Islet precursor cell (in vitro differentiated cells): ENCODE results near the gene USP6.
A peak's percentile ranks its signal among the peaks of the same experiment; 100 is the strongest.
"Not testable (repeated sequence)": the region's sequence is repeated elsewhere in the genome, so short reads cannot be mapped to it uniquely, and the experiment has no call there.

ENCODE experiments used
- DNase-seq: peaks from one replicate; pipeline ENCODE4 v3.0.0-alpha.2; 2018

The USP6 gene

DNA sequence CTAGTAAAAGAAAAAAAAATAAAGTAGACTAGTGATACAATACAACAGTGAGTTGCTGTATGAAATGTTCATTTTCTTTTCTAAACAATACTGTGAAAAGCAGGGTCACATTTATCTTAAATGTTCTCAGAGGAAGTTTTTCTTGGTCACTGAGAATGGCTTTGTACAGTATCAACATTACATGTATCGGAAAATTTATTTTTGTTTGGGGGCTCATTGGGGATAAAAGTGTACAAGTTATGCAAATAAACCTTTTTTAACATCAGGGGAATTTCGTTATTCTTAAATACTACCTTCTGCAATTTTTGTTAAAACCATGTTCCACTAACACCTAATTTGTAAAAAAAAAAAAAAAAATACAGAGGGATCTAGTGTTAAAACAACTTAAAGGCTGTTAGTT, 84.5 kb downstream of the USP6 start:
- no peak for DNase-seq

DNA sequence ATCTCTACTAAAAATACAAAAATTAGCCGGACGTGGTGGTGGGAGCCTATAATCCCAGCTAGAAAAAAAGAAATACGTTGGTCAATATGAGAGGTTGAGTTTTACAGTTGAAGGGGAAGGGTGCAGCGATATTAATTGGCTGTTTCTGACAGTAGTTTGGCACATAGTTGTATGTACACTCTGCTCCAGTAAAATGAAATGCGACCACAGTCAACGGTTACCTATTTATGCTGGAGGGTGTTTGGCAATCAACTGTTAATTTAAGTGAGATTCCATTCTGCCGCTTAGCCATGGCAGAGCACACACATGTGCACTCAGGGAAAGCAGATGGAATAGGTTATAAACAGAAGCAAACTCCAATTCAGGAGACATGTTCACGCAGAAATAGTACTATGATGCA, 85.2 kb downstream of the USP6 start:
- no peak for DNase-seq

DNA sequence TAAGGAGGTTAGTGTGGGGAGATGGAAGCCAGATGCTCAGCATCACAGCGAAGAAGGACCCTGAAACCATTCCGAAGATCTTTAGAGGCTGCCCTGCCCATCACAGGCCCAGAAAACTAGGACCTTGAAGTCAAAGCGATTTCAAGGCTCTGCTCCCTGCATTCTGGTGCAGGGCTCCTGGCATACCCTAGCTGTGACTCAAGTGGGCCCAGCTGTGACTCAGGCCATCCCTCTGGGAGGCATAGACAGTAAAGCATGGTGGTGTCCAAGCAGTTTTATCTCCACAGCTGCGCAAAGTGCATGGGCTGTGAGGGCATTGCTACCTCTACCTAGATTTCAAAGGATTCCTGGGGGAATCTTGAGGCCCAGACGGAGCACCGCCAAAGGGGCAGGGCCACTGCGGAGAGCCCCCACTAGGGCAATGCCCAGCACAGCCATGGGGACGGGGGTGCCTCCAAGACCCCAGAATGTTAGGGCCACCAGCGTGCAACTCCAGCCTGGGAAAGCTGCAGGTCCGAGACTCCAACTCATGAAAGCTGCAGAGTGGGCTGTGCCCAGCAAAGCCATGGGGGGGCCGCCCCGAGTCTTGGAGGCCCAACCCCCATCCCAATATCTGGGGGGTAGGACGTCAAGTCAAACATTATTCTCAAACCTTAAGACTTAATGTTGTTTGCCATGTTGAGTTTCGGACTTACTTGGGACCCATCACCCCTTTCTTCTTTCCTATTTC, 87.5 kb downstream of the USP6 start:
- peak; percentile 68 for DNase-seq

DNA sequence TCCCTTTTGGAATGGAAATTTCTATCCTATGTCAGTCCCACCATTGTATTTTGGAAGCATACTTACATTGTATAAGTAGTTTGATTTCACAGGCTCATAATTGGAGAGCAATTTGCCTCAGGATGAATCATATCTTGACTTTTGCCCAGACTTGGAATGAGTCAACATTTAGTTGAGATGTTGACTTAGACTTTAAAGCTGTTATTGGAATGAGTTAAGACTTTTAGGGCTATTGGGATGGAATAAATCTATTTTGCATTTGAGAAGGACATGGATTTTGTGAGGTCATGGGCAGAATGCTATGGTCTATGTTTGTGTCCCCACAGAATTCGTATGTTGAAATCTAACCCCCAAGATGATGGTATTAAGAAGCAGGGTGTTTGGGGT, 88.1 kb downstream of the USP6 start:
- DNase-seq: no peak

DNA sequence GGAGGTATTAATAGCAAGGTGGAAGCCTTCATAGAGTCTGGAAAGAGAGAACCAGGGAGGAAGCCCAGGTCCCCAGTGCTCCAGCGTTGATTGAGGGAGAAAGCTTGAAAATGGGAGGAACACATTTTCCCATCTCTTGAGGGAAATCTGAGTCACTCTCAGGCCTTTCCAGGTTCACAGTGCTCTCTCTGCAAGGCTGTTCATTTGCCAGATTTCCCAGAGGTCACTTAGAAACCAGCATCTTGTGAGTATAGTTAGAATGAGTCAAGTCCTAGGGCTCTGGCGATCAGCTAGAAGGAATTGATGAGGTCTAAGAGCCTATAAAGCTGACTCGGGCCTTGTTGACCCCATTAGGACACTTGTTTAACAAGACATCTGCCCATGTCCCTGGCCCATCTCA, 93.6 kb downstream of the USP6 start:
- DNase-seq: no peak

DNA sequence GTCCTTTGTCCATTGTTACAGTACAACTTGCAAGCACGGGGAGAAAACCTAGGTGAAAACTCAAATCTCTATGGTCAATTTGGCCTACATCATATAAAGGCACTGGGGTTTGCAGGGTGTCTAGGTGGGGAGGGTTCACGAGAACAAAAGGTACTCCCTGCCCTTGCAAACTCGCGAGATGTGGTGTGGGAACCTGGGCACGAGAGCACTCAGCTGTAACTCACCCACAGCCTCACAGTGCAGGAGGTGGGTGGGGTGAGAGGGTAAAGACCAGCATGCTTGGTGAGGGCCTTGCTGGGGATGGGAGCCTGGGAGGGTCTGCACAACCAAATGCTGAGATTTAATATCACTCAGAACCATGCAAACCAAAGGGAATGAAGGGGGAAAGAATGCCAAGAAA, 94.3 kb downstream of the USP6 start:
- no peak for DNase-seq

DNA sequence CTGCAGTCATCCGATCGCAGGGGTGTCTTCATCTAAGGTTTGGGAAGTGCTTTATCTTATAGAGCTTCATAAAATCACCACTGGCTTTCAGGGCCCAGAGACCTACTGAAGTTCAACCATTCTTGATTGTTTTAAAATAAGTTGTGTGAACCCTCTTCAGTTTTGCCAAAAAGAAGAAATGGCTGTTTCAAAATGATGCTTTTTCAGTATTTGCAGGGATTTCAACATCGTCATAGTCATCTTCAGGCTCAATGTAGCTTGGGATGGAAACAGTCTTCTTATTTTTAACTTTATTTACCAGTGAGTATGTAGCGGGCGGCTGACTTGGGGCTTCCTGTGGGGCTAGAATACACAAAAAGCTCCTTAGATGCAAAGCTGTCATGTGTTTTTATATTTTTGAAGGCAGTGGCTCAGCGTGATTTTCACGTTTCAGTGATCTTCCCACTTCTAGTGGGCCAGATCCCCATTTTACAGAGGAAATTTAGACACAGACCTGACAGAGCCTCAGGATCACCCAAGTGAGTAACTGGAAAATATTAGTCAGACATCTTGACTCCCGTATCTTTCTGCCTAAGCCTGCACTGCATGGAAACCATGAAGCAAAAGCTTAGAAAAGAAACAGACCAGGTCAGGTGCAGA, 94.9 kb downstream of the USP6 start:
- no peak for DNase-seq

DNA sequence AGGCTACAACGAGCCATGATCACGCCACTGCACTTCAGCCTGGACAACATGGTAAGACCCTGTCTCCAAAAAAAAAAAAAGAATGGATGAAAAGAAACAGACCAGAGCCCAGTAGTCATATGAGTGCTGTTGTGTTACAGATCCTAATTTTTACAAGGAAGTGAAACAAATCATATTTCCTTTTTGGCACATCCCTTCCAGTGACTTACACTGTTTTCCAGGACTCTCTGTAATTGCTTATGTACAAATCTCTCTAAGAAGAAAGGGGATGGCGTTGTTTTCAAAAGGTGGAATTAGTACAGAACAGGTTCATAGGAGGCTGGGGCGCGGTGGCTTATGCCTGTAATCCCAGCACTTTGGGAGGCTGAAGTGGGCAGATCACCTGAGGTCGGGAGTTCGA, 95.6 kb downstream of the USP6 start:
- DNase-seq: no peak

DNA sequence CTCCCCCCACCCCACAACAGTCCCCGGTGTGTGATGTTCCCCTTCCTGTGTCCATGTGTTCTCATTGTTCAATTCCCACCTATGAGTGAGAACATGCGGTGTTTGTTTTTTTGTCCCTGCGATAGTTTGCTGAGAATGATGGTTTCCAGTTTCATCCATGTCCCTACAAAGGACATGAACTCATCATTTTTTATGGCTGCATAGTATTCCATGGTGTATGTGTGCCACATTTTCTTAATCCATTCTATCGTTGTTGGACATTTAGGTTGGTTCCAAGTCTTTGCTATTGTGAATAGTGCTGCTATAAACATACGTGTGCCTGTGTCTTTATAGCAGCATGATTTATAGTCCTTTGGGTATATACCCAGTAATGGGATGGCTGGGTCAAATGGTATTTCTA, 101.7 kb downstream of the USP6 start:
- not testable (repeated sequence) for DNase-seq

DNA sequence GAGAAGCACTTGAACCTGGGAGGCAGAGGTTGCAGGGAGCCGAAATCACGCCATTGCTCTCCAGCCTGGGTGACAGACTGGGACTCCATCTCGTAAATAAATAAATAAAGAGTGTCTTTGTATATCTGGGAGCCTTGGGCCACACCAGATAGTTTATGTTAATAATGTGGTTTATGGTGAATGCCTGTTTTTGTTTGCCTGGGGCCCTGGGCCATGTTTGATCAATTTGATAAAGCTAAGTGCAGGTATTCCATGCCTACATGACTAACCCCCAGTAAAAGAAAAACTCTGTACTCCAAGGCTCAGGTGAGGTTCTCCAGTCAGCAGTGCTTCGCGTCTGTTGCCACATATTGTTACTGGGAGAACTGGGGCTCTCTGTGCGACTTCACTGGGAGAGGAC, 103.7 kb downstream of the USP6 start:
- DNase-seq: peak; percentile 93

DNA sequence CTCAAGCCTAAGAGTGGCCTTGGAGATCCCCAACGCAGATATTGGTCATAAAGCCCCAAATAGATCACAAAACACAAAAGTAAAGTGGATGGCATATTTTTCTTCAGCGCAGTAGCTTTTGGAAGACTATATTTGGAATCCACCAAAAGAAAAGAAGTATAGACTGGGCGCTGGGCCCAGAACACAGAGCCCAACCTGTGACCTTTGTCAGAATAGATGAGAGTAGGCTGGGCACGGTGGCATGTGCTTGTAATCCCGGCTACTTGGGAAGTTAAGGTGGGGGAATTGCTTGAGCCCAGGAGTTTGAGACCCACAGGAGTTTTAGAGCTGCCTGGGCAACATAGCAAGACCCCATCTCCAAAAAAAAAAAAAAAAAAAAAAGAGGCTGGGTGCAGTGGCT, 104.2 kb downstream of the USP6 start:
- no peak for DNase-seq

DNA sequence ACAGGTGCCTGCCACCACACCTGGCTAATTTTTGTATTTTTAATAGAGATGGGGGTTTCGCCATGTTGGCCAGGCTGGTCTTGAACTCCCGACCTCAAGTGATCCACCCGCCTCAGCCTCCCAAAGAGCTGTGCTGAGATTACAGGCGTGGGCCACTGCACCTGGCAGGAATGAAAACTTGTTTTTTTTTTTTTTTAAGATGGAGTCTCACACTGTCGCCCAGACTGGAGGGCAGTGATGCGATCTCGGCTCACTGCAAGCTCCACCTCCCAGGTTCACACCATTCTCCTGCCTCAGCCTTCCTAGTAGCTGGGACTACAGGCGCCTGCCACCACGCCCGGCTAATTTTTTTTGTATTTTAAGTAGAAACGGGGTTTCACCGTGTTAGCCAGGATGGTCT, 106.1 kb downstream of the USP6 start:
- DNase-seq: not testable (repeated sequence)
